Activated CD8-positive, alpha-beta memory T cell treated with anti-CD3 and anti-CD28 coated beads for 48 hours (primary cell): ENCODE measurements around the gene LMO4.

Source experiments
- DNase-seq, 3 experiments: peaks; one replicate each; pipeline ENCODE4 v3.0.0-alpha.2; 2020; ENCODE audit warnings: low read depth in 2 of 3, low spot score in 2 of 3

LMO4 gene

GRCh38 chr1:87356591-87356990, 27.9 kb downstream of the LMO4 start:
- no peak for DNase-seq

- DNase-seq = no peak
Measured at GRCh38 chr1:87358219-87358618, 29.5 kb downstream of the LMO4 start.

- no peak for DNase-seq
Measured at GRCh38 chr1:87359586-87359985, 30.9 kb downstream of the LMO4 start.

GRCh38 chr1:87362063-87362833, 33.6 kb downstream of the LMO4 start:
- DNase-seq = no peak

- DNase-seq = no peak
Measured at GRCh38 chr1:87362834-87363426, 34.2 kb downstream of the LMO4 start.

GRCh38 chr1:87367549-87367948, 38.9 kb downstream of the LMO4 start:
- no peak for DNase-seq

GRCh38 chr1:87368907-87369306, 40.2 kb downstream of the LMO4 start:
- DNase-seq = no peak

- no peak for DNase-seq
Measured at GRCh38 chr1:87369736-87370478, 41.2 kb downstream of the LMO4 start.

- DNase-seq = no peak
Measured at GRCh38 chr1:87370544-87370943, 41.9 kb downstream of the LMO4 start.

GRCh38 chr1:87379306-87379705, 50.6 kb downstream of the LMO4 start:
- no peak for DNase-seq

- no peak for DNase-seq
Measured at GRCh38 chr1:87386217-87386790, 57.6 kb downstream of the LMO4 start.

- no peak for DNase-seq
Measured at GRCh38 chr1:87388411-87388810, 59.7 kb downstream of the LMO4 start.

GRCh38 chr1:87389011-87389410, 60.3 kb downstream of the LMO4 start:
- DNase-seq = no peak

GRCh38 chr1:87389546-87389945, 60.9 kb downstream of the LMO4 start:
- DNase-seq = no peak

GRCh38 chr1:87392248-87393192, 63.8 kb downstream of the LMO4 start:
- no peak for DNase-seq

GRCh38 chr1:87393445-87394085, 64.9 kb downstream of the LMO4 start:
- no peak for DNase-seq

GRCh38 chr1:87394513-87394912, 65.8 kb downstream of the LMO4 start:
- DNase-seq = no peak

- no peak for DNase-seq
Measured at GRCh38 chr1:87394982-87395381, 66.3 kb downstream of the LMO4 start.
